HG02571 (cell line): ENCODE measurements around the gene GRSF1.
"Not testable (repeated sequence)": the region's sequence is repeated elsewhere in the genome, so short reads cannot be mapped to it uniquely, and the experiment has no call there.

Experiments used
- ATAC-seq: cut with Tn5 transposase; IDR thresholded peaks from one replicate; pipeline ENCODE4 v1.9.1; 2021; ENCODE audit warnings: mild to moderate bottlenecking, moderate library complexity; ENCODE audit not compliant: unreplicated experiment

Gene GRSF1

GRCh38 chr4:70836081-70836480 lies 3.6 kb downstream of the GRSF1 start:
- ATAC-seq, result no peak

- ATAC-seq, result no peak
These were observed 6.0 kb downstream of the GRSF1 start for GRCh38 chr4:70833675-70834074.

GRCh38 chr4:70831293-70831692 lies 8.4 kb downstream of the GRSF1 start:
- ATAC-seq, result no peak

- no peak for ATAC-seq
These were observed 9.6 kb downstream of the GRSF1 start for GRCh38 chr4:70830054-70830453.

GRCh38 chr4:70829492-70829891 lies 10.2 kb downstream of the GRSF1 start:
- no peak for ATAC-seq

GRCh38 chr4:70829015-70829414 lies 10.7 kb downstream of the GRSF1 start:
- ATAC-seq, result no peak

- ATAC-seq, result no peak
These were observed 20.8 kb downstream of the GRSF1 start for GRCh38 chr4:70818921-70819320.

GRCh38 chr4:70818173-70818855 lies 21.4 kb downstream of the GRSF1 start:
- peak; percentile 60 for ATAC-seq

- ATAC-seq, result no peak
These were observed 22.8 kb downstream of the GRSF1 start for GRCh38 chr4:70816894-70817293.

- no peak for ATAC-seq
These were observed 24.3 kb downstream of the GRSF1 start for GRCh38 chr4:70815370-70815769.

GRCh38 chr4:70808151-70808550 lies 31.5 kb downstream of the GRSF1 start:
- no peak for ATAC-seq

- no peak for ATAC-seq
These were observed 36.6 kb downstream of the GRSF1 start for GRCh38 chr4:70802928-70803580.

- no peak for ATAC-seq
These were observed 38.4 kb downstream of the GRSF1 start for GRCh38 chr4:70801265-70801809.

GRCh38 chr4:70793626-70794025 lies 46.1 kb downstream of the GRSF1 start:
- no peak for ATAC-seq

GRCh38 chr4:70788733-70789132 lies 51.0 kb downstream of the GRSF1 start:
- no peak for ATAC-seq

GRCh38 chr4:70787496-70787895 lies 52.2 kb downstream of the GRSF1 start:
- ATAC-seq, result no peak

- no peak for ATAC-seq
These were observed 56.6 kb downstream of the GRSF1 start for GRCh38 chr4:70783096-70783495.

GRCh38 chr4:70778888-70779422 lies 60.7 kb downstream of the GRSF1 start:
- ATAC-seq, result no peak

- ATAC-seq, result no peak
These were observed 66.6 kb downstream of the GRSF1 start for GRCh38 chr4:70772929-70773555.

GRCh38 chr4:70769396-70769795 lies 70.3 kb downstream of the GRSF1 start:
- not testable (repeated sequence) for ATAC-seq

- no peak for ATAC-seq
These were observed 71.3 kb downstream of the GRSF1 start for GRCh38 chr4:70768301-70768948.
